NCI-H510A (cell line): ENCODE results near the gene SH3BP5L.
"Not testable (repeated sequence)": the region's sequence is repeated elsewhere in the genome, so short reads cannot be mapped to it uniquely, and the experiment has no call there.

ENCODE experiments used
- DNase-seq: peaks from one replicate; lab custom pipeline; 2025; lab: John Stamatoyannopoulos, UW

Gene SH3BP5L

GRCh38 chr1:248810000-248810726, 15.6 kb downstream of the SH3BP5L start:
- no peak for DNase-seq

- DNase-seq: no peak
These were observed 16.8 kb downstream of the SH3BP5L start for GRCh38 chr1:248808876-248809275.

DNA sequence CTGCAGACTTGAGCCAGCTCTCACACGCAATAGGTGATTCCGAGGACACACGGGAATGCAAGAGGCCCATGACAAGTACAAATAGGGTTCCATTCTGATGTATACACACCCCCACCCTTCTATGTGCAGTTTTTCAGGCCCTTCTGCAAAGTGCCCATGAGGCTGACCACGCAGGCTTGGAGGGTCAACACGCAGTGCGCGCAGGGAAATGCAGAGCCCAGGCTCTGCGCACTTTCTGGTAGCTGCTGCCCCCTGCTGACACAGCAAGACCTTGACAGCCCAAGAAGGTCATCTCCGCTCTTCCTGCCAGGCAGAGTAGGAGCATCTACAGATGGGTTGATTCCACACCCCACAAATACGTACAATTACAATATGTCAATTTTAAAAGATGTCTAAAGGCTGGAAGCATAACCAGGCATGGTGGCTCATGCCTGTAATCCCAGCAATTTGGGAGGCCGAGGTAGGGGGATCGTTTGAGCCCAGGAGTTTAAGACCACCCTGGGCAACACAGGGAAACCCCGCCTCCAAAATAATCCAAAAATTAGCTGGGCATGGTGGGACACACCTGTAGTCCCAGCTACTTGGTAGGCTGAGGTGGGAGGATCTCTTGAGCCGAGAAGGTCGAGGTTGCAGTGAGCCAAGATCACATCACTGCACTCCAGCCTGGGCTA, 18.5 kb downstream of the SH3BP5L start:
- DNase-seq: no peak

DNA sequence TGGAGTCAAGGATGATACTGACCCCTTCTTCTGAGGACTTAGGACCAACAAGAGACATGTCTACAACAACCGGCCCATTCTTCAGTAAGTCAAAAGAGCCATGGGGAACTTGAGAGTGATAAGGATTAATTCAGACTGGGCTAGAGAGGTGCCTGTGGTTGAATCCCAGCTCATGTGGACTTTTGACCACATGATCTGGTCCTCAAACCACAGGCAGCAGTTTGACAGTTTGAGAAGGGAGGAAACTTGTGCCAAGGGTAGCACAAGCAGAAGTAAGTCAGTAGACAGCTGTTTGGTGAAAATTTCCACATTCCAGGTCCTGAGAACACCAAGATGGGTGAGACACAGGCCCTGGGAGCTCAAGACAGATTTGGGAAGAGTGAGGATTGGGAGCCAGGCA, 19.8 kb downstream of the SH3BP5L start:
- no peak for DNase-seq

DNA sequence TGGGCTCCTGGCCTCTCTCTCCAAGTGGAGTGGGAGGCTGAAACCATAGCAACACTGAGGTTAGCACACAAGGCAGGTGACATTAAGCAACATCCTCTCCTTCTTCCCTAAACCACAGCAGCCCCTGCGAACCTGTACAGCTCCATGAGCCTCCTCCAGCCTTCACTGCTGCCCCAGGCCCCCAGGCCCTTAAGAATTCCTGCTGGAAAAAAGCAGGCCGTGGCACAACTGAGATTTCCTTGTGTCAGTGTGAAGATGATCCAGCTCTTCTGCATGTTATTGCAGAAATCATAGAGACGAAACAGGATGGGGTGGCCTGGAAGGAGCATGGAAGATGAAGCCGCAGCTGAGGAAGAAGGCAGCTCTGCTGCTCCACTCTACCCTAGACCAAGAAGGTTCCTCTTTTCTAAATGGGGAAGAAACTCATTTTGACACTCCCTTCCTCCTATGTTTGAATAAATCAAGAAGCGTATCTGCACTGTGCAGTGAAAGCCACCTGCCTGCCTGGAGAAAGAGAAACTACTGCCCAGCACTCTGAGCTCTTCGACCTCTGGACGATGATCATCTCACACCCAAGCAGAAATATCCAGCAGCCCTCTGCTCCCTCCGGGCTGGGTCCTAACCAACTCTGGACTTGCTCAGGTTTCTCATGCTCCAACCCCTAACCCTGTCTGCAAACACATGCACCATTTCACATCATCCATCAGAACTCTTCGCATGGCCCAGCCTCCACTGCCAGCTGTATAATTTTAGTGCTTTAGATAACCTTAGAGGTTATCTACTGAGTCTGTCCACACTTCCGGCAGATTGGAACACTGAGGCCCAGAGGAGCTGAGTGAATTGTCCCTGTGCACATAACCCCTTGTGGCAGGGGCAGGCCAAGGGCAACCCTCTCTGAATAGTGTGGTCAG, 20.7 kb downstream of the SH3BP5L start:
- DNase-seq: no peak

DNA sequence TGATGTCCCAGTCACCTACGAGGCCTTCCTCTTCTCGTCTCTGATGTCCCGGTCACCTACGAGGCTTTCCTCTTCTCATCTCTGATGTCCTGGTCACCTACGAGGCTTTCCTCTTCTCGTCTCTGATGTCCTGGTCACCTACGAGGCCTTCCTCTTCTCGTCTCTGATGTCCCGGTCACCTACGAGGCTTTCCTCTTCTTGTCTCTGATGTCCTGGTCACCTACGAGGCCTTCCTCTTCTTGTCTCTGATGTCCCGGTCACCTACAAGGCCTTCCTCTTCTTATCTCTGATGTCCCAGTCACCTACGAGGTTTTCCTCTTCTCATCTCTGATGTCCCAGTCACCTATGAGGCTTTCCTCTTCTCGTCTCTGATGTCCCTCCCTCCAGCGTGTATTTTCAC, 22.2 kb downstream of the SH3BP5L start:
- not testable (repeated sequence) for DNase-seq

- DNase-seq: no peak
These were observed 23.3 kb downstream of the SH3BP5L start for GRCh38 chr1:248802454-248802853.

GRCh38 chr1:248800459-248800858, 25.3 kb downstream of the SH3BP5L start:
- DNase-seq: no peak

DNA sequence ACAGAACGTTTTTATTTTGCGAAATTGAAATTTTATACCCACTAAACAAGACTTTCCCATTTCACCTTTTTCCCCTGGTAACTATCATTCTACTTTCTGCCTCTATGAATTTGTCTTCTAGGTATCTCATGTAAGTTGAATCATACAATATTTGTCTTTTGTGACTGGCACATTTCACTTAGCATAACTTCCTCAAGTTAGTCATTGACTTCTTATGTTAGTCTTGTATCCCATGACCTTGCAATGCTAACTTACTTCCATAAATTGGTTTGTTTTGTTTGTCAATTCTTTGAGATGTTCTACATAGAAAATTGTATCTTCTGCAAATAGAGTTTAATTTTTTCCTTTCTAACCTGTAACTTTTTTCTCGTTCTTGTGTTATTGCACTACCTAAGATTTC, 26.9 kb downstream of the SH3BP5L start:
- DNase-seq: no peak

GRCh38 chr1:248794663-248795062, 31.1 kb downstream of the SH3BP5L start:
- not testable (repeated sequence) for DNase-seq

- DNase-seq: no peak
These were observed 32.1 kb downstream of the SH3BP5L start for GRCh38 chr1:248793592-248793991.

DNA sequence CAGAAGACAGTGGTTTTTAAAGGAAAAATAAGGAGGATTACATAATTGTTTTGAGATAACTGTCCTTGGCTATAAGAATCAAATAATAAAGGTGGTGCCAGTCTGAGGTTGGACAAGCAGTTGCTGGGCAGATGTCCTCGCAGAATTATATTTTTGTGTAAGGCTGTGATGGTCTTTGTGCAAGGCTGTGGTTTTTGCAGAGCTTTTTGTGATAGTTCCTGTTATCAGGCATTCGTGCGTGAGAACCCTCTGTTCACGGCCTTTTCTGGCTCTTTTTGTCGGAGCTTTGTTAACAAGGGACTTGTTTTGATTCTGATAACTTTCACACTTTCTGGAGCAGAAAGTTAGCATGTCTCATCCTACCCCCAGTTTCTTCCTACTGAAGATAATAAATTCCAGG, 33.4 kb downstream of the SH3BP5L start:
- DNase-seq: no peak

GRCh38 chr1:248791010-248791409, 34.7 kb downstream of the SH3BP5L start:
- no peak for DNase-seq

- no peak for DNase-seq
These were observed 35.3 kb downstream of the SH3BP5L start for GRCh38 chr1:248790456-248790855.

GRCh38 chr1:248789337-248789736, 36.4 kb downstream of the SH3BP5L start:
- not testable (repeated sequence) for DNase-seq

DNA sequence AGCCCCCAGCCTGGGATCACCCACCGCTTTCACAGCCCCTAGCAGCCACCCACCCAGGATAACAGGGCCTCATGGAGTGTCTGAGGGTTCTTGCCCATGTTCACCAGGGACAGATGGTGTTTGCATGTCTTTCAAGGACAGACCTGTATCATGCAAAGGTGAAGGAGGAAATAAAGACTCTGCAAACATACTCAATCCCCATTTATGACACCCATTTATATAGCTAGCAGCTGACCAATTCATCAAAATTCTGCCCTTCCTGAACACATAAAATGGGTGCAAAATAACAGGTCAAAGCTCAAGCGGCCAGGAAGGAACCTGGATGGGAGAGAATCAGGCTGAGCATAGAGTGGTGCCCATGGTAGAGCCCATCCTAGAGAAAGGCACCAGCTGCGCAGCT, 37.4 kb downstream of the SH3BP5L start:
- no peak for DNase-seq

- no peak for DNase-seq
These were observed 38.3 kb downstream of the SH3BP5L start for GRCh38 chr1:248787430-248787829.

DNA sequence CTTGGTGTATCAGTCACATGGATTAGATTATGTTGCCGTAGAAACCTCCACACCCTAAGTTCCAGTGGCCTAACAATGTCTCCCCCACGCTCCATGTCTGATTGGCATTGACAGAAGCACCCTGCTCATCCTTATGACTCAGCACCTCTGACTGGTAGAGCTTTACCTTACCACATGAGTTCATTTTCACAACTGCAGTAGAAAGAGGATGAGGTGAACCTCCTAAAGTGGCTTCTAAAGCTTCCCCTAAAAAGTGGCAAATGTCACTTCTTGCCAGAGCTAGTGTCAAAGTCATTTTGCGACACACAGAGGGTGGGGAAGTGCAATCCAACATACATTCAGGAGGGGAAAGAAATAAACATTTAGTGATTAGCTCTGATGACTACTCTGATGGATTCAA, 39.6 kb downstream of the SH3BP5L start:
- DNase-seq: no peak

DNA sequence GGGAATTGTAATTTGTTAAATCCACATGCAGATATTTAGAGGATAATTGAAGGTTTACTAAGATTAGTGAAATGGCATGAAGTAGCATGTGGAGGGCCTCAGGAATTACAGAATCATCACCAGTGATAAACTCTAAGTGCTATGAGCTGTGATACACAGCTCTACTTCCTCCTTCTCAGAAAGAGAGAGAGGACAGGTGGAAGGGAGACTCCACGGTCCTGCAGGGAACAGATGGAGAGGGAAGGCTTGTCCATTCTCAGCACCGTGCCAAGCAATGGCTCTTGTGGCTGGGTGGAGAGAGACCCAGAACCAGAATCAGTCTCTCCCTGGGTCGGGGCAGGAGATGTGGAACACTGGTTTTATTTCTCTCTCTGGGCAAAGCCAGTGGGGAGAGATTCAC, 42.3 kb downstream of the SH3BP5L start:
- no peak for DNase-seq

- no peak for DNase-seq
These were observed 43.1 kb downstream of the SH3BP5L start for GRCh38 chr1:248782416-248783141.

DNA sequence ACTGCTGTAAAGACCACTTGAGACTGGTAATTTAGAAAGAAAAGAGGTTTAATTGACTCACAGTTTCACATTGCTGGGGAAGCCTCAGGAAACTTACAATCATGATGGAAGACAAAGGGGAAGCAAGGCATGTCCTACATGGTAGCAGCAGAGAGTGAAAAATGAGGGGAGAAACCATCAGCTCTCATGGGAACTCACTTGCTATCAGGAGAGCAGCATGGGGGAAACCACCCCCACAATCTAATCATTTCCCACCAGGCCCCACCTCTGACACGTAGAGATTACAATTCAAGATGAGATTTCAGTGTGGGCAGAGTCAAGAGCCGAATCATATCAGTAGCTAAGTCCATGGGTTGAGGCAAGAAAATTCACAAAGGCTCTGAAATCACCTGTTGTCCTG, 46.4 kb downstream of the SH3BP5L start:
- no peak for DNase-seq

- no peak for DNase-seq
These were observed 46.8 kb downstream of the SH3BP5L start for GRCh38 chr1:248778906-248779305.
